Measurements from ENCODE around the gene PGM5.
"Not testable (repeated sequence)": the region's sequence is repeated elsewhere in the genome, so short reads cannot be mapped to it uniquely, and the experiment has no call there.

The PGM5 gene

GRCh38 chr9:68383894-68384293 is 27.5 kb downstream of the PGM5 start:
- not testable (repeated sequence) for DNase-seq

GRCh38 chr9:68389558-68389957 is 33.1 kb downstream of the PGM5 start:
- not testable (repeated sequence) for DNase-seq

GRCh38 chr9:68390737-68391136 is 34.3 kb downstream of the PGM5 start:
- not testable (repeated sequence) for DNase-seq

- not testable (repeated sequence) for DNase-seq
Measured at GRCh38 chr9:68396411-68397094, 40.1 kb downstream of the PGM5 start.

- not testable (repeated sequence) for DNase-seq
Measured at GRCh38 chr9:68397095-68397423, 40.6 kb downstream of the PGM5 start.

GRCh38 chr9:68397796-68398195 is 41.4 kb downstream of the PGM5 start:
- DNase-seq = not testable (repeated sequence)

- not testable (repeated sequence) for DNase-seq
Measured at GRCh38 chr9:68398324-68398723, 41.9 kb downstream of the PGM5 start.

- not testable (repeated sequence) for DNase-seq
Measured at GRCh38 chr9:68404421-68405185, 48.2 kb downstream of the PGM5 start.

- DNase-seq = not testable (repeated sequence)
Measured at GRCh38 chr9:68411865-68412264, 55.5 kb downstream of the PGM5 start.

GRCh38 chr9:68412754-68413153 is 56.3 kb downstream of the PGM5 start:
- DNase-seq = not testable (repeated sequence)

- not testable (repeated sequence) for DNase-seq
Measured at GRCh38 chr9:68415065-68415464, 58.7 kb downstream of the PGM5 start.

- no peak for DNase-seq
Measured at GRCh38 chr9:68416936-68417564, 60.6 kb downstream of the PGM5 start.

GRCh38 chr9:68417762-68418161 is 61.4 kb downstream of the PGM5 start:
- no peak for DNase-seq

- DNase-seq = no peak
Measured at GRCh38 chr9:68418259-68418845, 61.9 kb downstream of the PGM5 start.

GRCh38 chr9:68419901-68420300 is 63.5 kb downstream of the PGM5 start:
- no peak for DNase-seq

- no peak for DNase-seq
Measured at GRCh38 chr9:68426755-68427154, 70.3 kb downstream of the PGM5 start.

GRCh38 chr9:68427216-68427977 is 71.0 kb downstream of the PGM5 start:
- DNase-seq = no peak

- no peak for DNase-seq
Measured at GRCh38 chr9:68428481-68428880, 72.1 kb downstream of the PGM5 start.

- DNase-seq = no peak
Measured at GRCh38 chr9:68429631-68430030, 73.2 kb downstream of the PGM5 start.

GRCh38 chr9:68431307-68431706 is 74.9 kb downstream of the PGM5 start:
- no peak for DNase-seq

GRCh38 chr9:68433531-68434110 is 77.2 kb downstream of the PGM5 start:
- no peak for DNase-seq

GRCh38 chr9:68437785-68438184 is 81.4 kb downstream of the PGM5 start:
- DNase-seq = no peak
